K562 (cell line): ENCODE data around the gene OR2V1. TPM values are rescaled to one million over a fixed set of nuclear protein-coding genes. Genes with fewer than 3 reads are reported as not detected.

Experiments used
- ARHGAP35 ChIP-seq: fragments of 450-650 bp; IDR thresholded peaks from 2 replicates; pipeline ENCODE4 v1.6.1; 2018; ENCODE audit not compliant: partially characterized antibody
- CHD7 ChIP-seq: fragments of 200-600 bp; sonication (generic); IDR thresholded peaks from one replicate; pipeline ENCODE4 v1.6.1; 2012; ENCODE audit warnings: mild to moderate bottlenecking, low read depth, low read length, inconsistent platforms
- ELF2 ChIP-seq: fragments of 250-450 bp; sonication (Bioruptor Pico); IDR thresholded peaks from 2 replicates; pipeline ENCODE4 v1.5.0; 2021; ENCODE audit warnings: mild to moderate bottlenecking
- GABPB1 ChIP-seq: sonication (generic); formaldehyde crosslinking; IDR thresholded peaks from 2 replicates; pipeline ENCODE4 v1.8.0; 2022; ENCODE audit warnings: mild to moderate bottlenecking, missing genetic modification reagents
- GATAD2B ChIP-seq: fragments of 450-650 bp; IDR thresholded peaks from 2 replicates; pipeline ENCODE4 v1.6.1; 2017; ENCODE audit warnings: mild to moderate bottlenecking, borderline replicate concordance
- ILF3 ChIP-seq: fragments of 450-650 bp; IDR thresholded peaks from 2 replicates; pipeline ENCODE4 v1.6.1; 2018; ENCODE audit warnings: antibody characterized with exemption, mild to moderate bottlenecking, moderate library complexity, borderline replicate concordance
- RFX1 ChIP-seq: fragments of 450-650 bp; IDR thresholded peaks from 2 replicates; pipeline ENCODE4 v1.6.1; 2016; ENCODE audit warnings: mild to moderate bottlenecking, moderate library complexity
- TEAD2 ChIP-seq: fragments of 450-650 bp; IDR thresholded peaks from 2 replicates; pipeline ENCODE4 v1.6.1; 2016; ENCODE audit warnings: missing genetic modification characterization, control low read depth, missing compliant biosample characterization
- THAP7 ChIP-seq: fragments of 250-450 bp; sonication (Bioruptor Pico); IDR thresholded peaks from 2 replicates; pipeline ENCODE4 v1.5.0; 2021
- UBTF ChIP-seq, 2 experiments: IDR thresholded peaks; 2 replicates each; pipeline ENCODE4 v1.6.1; 2012; ENCODE audit warnings: improper control_type of control experiment in 2 of 2, low read depth in 2 of 2, low read length in 2 of 2, borderline replicate concordance in 1 of 2
- ZNF143 ChIP-seq: sonication (generic); formaldehyde crosslinking; IDR thresholded peaks from 2 replicates; pipeline ENCODE4 v1.9.0; 2022; ENCODE audit warnings: mild to moderate bottlenecking, missing genetic modification reagents
- ZNF174 ChIP-seq: fragments of 250-450 bp; sonication (Bioruptor Pico); IDR thresholded peaks from 2 replicates; pipeline ENCODE4 v1.4.0; 2020; ENCODE audit warnings: mild to moderate bottlenecking
- polyA plus RNA-seq, 8 experiments: library from polyadenylated mRNA; depleted of rRNA in 4 of 8; stranded (reverse) in 5 of 8; unstranded in 3 of 8; fragments of >200 nt; fragmentation: Nextera tagmentation in 2 of 8; fragmentation: Illumina TruSeq in 1 of 8; extraction: Ambion mirVana in 2 of 8; extraction: Trizol in 1 of 8; gene quantifications; 2 replicates each; pipeline versions ENCODE4 v1.2.1 to v1.2.3, GENCODE V29; 2011 to 2014; ENCODE audit warnings: inconsistent platforms in 1 of 8, missing spikeins in 1 of 8
- total RNA-seq, 7 experiments: library from RNA; depleted of rRNA in 6 of 7; stranded (reverse); fragments of >200 nt in 6 of 7; fragmentation: Illumina TruSeq in 2 of 7; extraction: Trizol in 2 of 7; gene quantifications; 2 replicates each; pipeline versions ENCODE4 v1.2.1 to v1.2.3, GENCODE V29; 2011 to 2021; ENCODE audit warnings: low replicate concordance in 1 of 7
- TF ChIP-seq, protein P1 (sequence below): fragments of 450-650 bp; IDR thresholded peaks from 2 replicates; pipeline ENCODE4 v1.6.1; 2016

Gene OR2V1
- total and polyA plus RNA-seq, 9 of the 15 experiments (the other 6 are each of a cell fraction or from before 2014, with no cell fraction given), result 0.04 to 0.28 (median 0.15) TPM; not detected in 5

- no peak for TF ChIP-seq CHD7
- TF ChIP-seq GABPB1 (CRISPR knock-in tag), result no peak
- no peak for TF ChIP-seq ZNF174 (CRISPR knock-in tag)
- no peak for TF ChIP-seq UBTF (IDR thresholded peaks at IDR 0.05; ENCODE audit: borderline replicate concordance in 1 of 2, low read depth in 2 of 2, low read length in 2 of 2)
- TF ChIP-seq THAP7 (CRISPR knock-in tag), result no peak
- no peak for TF ChIP-seq RFX1
- no peak for TF ChIP-seq ILF3
- no peak for TF ChIP-seq TEAD2
- peak; percentile 57 for TF ChIP-seq GATAD2B
- TF ChIP-seq ELF2 (CRISPR knock-in tag), result no peak
- TF ChIP-seq, protein P1, sequence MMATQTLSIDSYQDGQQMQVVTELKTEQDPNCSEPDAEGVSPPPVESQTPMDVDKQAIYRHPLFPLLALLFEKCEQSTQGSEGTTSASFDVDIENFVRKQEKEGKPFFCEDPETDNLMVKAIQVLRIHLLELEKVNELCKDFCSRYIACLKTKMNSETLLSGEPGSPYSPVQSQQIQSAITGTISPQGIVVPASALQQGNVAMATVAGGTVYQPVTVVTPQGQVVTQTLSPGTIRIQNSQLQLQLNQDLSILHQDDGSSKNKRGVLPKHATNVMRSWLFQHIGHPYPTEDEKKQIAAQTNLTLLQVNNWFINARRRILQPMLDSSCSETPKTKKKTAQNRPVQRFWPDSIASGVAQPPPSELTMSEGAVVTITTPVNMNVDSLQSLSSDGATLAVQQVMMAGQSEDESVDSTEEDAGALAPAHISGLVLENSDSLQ, result no peak
- TF ChIP-seq ARHGAP35, result no peak
- TF ChIP-seq ZNF143, result no peak
These were observed 2.8 kb upstream of the OR2V1 start (continued) for GRCh38 chr5:181133610-181134231.
